ENCODE measurements around the gene TCN1. TPM values are rescaled to one million over a fixed set of nuclear protein-coding genes. Genes with fewer than 3 reads are reported as not detected.

Gene TCN1
- total RNA-seq, 1 experiment from 2014 or later, result not detected

DNA sequence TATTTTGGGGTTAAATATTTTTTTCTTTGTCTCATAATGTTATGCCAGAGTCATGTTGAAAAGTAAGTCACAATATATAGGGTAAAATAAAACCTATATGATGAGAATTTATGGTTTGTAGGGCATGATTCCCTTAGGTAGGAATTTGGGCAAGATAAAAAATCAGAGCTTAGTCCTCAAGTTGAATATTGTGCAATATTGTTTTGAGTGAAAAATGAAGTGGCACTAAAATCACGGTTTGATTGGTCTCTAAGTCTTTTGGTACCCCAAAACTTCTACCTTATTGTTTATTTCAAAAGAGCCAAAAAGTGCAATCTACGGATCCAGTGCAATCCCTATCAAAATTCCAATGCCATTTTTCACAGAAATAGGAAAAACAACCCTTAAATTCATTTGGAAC lies 54.1 kb downstream of the TCN1 start:
- Histone ChIP-seq H3K9ac (ENCODE audit: low read length) (no peak overlapping the region), H3K4me3 (ENCODE audit: low read length) (no peak overlapping the region), H3K27me3 (ENCODE audit: low read length) (no peaks in the 10 kb centered on the region), H3K27ac (ENCODE audit: low read length) (no peak overlapping the region), H2AFZ (ENCODE audit: low read length) (no peak overlapping the region), H3K9me2 (replicated peaks; ENCODE audit: insufficient read depth, low read length) (no peaks in the 10 kb centered on the region), H4K20me1 (ENCODE audit: insufficient read depth, low read depth, low read length) (no peaks in the 10 kb centered on the region), H3K4me2 (ENCODE audit: low read depth, low read length, poor library complexity, severe bottlenecking) (no peak overlapping the region), H3K4me1 (ENCODE audit: low read length) (peaks cover 33% of the 10 kb centered on the region), H3K79me2 (ENCODE audit: low read length) (peaks cover 16% of the 10 kb centered on the region), H3K36me3 (ENCODE audit: insufficient read depth, low read length) (peaks cover 16% of the 10 kb centered on the region; the same call in 1 of the 2 replicates), H3K9me3 (ENCODE audit: low read length) (no peaks in the 10 kb centered on the region)
- DNase-seq, result no peak

- Histone ChIP-seq H3K27ac (ENCODE audit: low read length) (no peak overlapping the region), H3K27me3 (ENCODE audit: low read length) (no peaks in the 10 kb centered on the region), H4K20me1 (ENCODE audit: insufficient read depth, low read depth, low read length) (no peaks in the 10 kb centered on the region), H3K9ac (ENCODE audit: low read length) (peak overlapping the region; percentile 45), H3K4me1 (ENCODE audit: low read length) (peaks cover 20% of the 10 kb centered on the region), H3K79me2 (ENCODE audit: low read length) (peaks cover 16% of the 10 kb centered on the region), H3K4me3 (ENCODE audit: low read length) (peak overlapping the region; percentile 98), H2AFZ (ENCODE audit: low read length) (peak overlapping the region; percentile 99), H3K9me2 (replicated peaks; ENCODE audit: insufficient read depth, low read length) (no peaks in the 10 kb centered on the region), H3K36me3 (ENCODE audit: insufficient read depth, low read length) (peaks cover 29% of the 10 kb centered on the region), H3K4me2 (ENCODE audit: low read depth, low read length, poor library complexity, severe bottlenecking) (peak overlapping the region; percentile 87), H3K9me3 (ENCODE audit: low read length) (no peaks in the 10 kb centered on the region)
- no peak for DNase-seq
Measured at GRCh38 chr11:59810911-59811259, 55.4 kb downstream of the TCN1 start.

DNA sequence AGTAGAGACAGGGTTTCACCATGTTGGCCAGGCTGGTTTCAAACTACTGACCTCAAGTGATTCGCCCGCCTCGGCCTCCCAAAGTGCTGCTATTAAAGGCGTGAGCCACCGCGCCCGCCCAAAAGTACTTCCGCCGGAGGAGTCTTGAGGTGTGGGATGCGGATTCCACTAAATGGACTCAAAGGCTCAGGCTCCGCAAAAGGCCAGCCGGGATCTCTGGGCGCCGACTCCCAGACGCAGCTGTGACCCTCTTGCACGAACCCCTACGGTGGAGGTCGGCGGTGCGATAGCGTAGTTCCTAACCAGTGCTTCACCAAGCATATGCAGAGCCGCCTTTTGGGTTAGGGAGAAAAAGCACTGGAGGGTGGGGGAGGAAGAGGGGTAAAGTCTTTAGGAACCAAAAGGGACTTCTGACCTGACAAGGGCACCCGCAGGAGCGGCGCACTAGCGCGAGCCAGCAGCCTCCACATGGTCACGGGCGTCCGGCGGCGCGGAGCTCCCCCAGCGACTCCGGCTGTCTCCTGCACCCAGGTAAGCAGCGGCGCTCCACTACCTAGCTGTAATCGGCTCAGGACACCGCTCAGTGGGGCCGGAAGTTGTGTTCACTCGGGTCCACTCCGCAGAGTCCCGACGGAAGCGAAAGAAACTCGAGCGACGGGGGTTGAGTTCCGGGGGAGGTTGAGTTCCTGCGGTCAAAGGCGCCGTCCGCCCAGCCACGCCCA lies 55.9 kb downstream of the TCN1 start, which contains the start of gene MRPL16:
MRPL16 (minus strand) TSS at position 590 of the 722 bp plus-strand sequence; CDS start at position 470, 120 bp downstream.
- Histone ChIP-seq H3K9me2 (replicated peaks; ENCODE audit: insufficient read depth, low read length) (no peaks in the 10 kb centered on the region), H2AFZ (ENCODE audit: low read length) (peak within 1 kb of the TSS; percentile 99), H3K4me3 (ENCODE audit: low read length) (peak within 1 kb of the TSS; percentile 98), H3K9me3 (ENCODE audit: low read length) (no peaks in the 10 kb centered on the region), H3K79me2 (ENCODE audit: low read length) (peaks cover 16% of the 10 kb centered on the region), H3K27ac (ENCODE audit: low read length) (peak within 1 kb of the TSS; percentile 44; the same call in 1 of the 2 replicates), H3K4me2 (ENCODE audit: low read depth, low read length, poor library complexity, severe bottlenecking) (peak within 1 kb of the TSS; percentile 87), H3K9ac (ENCODE audit: low read length) (peak within 1 kb of the TSS; percentile 94), H3K4me1 (ENCODE audit: low read length) (peaks cover 18% of the 10 kb centered on the region), H4K20me1 (ENCODE audit: insufficient read depth, low read depth, low read length) (no peaks in the 10 kb centered on the region), H3K27me3 (ENCODE audit: low read length) (no peaks in the 10 kb centered on the region), H3K36me3 (ENCODE audit: insufficient read depth, low read length) (peaks cover 34% of the 10 kb centered on the region)
- DNase-seq, result peak; percentile 97

DNA sequence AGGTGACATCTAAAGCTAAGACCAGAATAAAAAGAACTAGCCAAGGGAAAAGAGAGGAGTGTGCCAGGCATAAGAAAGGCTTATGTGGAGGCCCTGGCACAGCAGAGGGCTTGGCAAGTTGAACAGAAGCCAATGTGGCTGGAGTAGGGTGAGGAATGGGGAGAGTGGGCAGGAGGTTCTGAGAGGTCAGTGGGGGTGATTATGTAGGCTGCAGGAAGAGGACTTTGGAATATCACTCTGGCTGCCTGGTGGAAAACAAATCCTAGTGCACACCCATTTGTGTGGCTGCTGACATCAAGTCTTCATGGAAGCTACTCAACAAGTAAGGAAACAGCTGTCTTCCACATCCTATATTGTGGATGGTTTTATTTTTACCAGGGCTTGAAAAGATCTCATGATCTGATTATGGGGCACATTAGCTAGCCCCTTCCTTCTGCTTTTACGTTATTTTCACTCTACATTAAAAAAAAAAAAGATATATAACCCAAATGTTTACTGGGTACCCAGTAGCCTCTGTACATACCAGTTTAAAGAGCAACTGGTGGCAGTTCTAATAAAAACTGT lies 59.2 kb downstream of the TCN1 start:
- Histone ChIP-seq H3K27me3 (ENCODE audit: low read length) (no peaks in the 10 kb centered on the region), H3K4me2 (ENCODE audit: low read depth, low read length, poor library complexity, severe bottlenecking) (no peak overlapping the region), H3K27ac (ENCODE audit: low read length) (no peak overlapping the region), H4K20me1 (ENCODE audit: insufficient read depth, low read depth, low read length) (no peaks in the 10 kb centered on the region), H3K36me3 (ENCODE audit: insufficient read depth, low read length) (peaks cover 36% of the 10 kb centered on the region), H3K9ac (ENCODE audit: low read length) (no peak overlapping the region), H3K4me1 (ENCODE audit: low read length) (peaks cover 26% of the 10 kb centered on the region), H3K9me2 (replicated peaks; ENCODE audit: insufficient read depth, low read length) (no peaks in the 10 kb centered on the region), H3K9me3 (ENCODE audit: low read length) (no peaks in the 10 kb centered on the region), H3K4me3 (ENCODE audit: low read length) (no peak overlapping the region), H3K79me2 (ENCODE audit: low read length) (peaks cover 16% of the 10 kb centered on the region), H2AFZ (ENCODE audit: low read length) (no peak overlapping the region)
- DNase-seq, result no peak

DNA sequence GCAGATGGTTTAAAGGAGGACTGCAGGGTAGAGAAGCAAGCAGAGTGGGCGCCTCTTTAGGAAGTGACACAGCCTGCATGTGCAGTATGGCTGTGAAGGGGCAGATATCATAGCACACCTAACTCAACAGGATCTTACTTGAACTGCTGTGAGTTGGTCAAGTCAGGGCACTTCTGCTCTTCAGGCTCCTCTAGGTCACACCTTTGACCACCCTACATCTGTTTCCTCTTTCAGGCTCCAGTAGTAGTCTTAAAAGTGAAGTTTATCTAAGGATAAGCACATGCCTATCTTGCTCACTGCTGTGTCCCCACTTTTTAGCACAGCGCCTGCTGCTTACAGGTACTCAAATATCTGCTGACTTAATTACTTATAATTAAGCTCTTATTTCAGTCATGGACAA lies 62.2 kb downstream of the TCN1 start:
- DNase-seq, result no peak
- H3K9me3 ChIP-seq (ENCODE audit: low read length), result no peaks in the 10 kb centered on the region
- no peak overlapping the region for H2AFZ ChIP-seq (ENCODE audit: low read length)
- H3K27ac ChIP-seq (ENCODE audit: low read length), result no peak overlapping the region
- H3K4me1 ChIP-seq (ENCODE audit: low read length), result peaks cover 12% of the 10 kb centered on the region
- H3K9ac ChIP-seq (ENCODE audit: low read length), result no peak overlapping the region
- H4K20me1 ChIP-seq (ENCODE audit: insufficient read depth, low read depth, low read length), result no peaks in the 10 kb centered on the region
- H3K27me3 ChIP-seq (ENCODE audit: low read length), result no peaks in the 10 kb centered on the region
- no peak overlapping the region for H3K4me2 ChIP-seq (ENCODE audit: low read depth, low read length, poor library complexity, severe bottlenecking)
- peaks cover 3% of the 10 kb centered on the region; the same call in 1 of the 2 replicates for H3K79me2 ChIP-seq (ENCODE audit: low read length)
- peaks cover 36% of the 10 kb centered on the region for H3K36me3 ChIP-seq (ENCODE audit: insufficient read depth, low read length)
- H3K9me2 ChIP-seq (replicated peaks; ENCODE audit: insufficient read depth, low read length), result no peaks in the 10 kb centered on the region
- no peak overlapping the region for H3K4me3 ChIP-seq (ENCODE audit: low read length)

Other genes with a start within 250 kb of the TCN1 start
- gene PATL1, start 197.4 kb downstream of the TCN1 start, total RNA-seq (2014; rRNA removed; shearing (Covaris generic); ENCODE audit: low replicate concordance), result 14.2 and 31.9 TPM in 2 replicates
- gene OR10V1, start 152.6 kb downstream of the TCN1 start, total RNA-seq (2014; rRNA removed; shearing (Covaris generic); ENCODE audit: low replicate concordance), result not detected in 2 replicates
- gene STX3, start 111.1 kb downstream of the TCN1 start, total RNA-seq (2014; rRNA removed; shearing (Covaris generic); ENCODE audit: low replicate concordance), result 7.9 and 14.6 TPM in 2 replicates
- gene MRPL16, start 55.7 kb downstream of the TCN1 start, total RNA-seq (2014; rRNA removed; shearing (Covaris generic); ENCODE audit: low replicate concordance), result 70.1 and 81.6 TPM in 2 replicates
- gene CBLIF, start 21.0 kb downstream of the TCN1 start, total RNA-seq (2014; rRNA removed; shearing (Covaris generic); ENCODE audit: low replicate concordance), result not detected in 2 replicates
- not detected in 2 replicates for gene OOSP3, start 12.3 kb upstream of the TCN1 start, total RNA-seq (2014; rRNA removed; shearing (Covaris generic); ENCODE audit: low replicate concordance)
- gene OOSP1, start 71.9 kb upstream of the TCN1 start, total RNA-seq (2014; rRNA removed; shearing (Covaris generic); ENCODE audit: low replicate concordance), result not detected in 2 replicates
- gene OOSP4A, start 97.5 kb upstream of the TCN1 start, total RNA-seq (2014; rRNA removed; shearing (Covaris generic); ENCODE audit: low replicate concordance), result not detected in 2 replicates
- gene OOSP4B, start 150.7 kb upstream of the TCN1 start, total RNA-seq (2014; rRNA removed; shearing (Covaris generic); ENCODE audit: low replicate concordance), result not detected in 2 replicates
- not detected in 2 replicates for gene OOSP2, start 173.9 kb upstream of the TCN1 start, total RNA-seq (2014; rRNA removed; shearing (Covaris generic); ENCODE audit: low replicate concordance)
- gene MS4A3, start 190.2 kb upstream of the TCN1 start, total RNA-seq (2014; rRNA removed; shearing (Covaris generic); ENCODE audit: low replicate concordance), result not detected in 2 replicates
- gene MS4A2, start 222.2 kb upstream of the TCN1 start, total RNA-seq (2014; rRNA removed; shearing (Covaris generic); ENCODE audit: low replicate concordance), result not detected in 2 replicates